HG02970 (cell line): ENCODE results near the gene VAV1.

Source experiments
- ATAC-seq: cut with Tn5 transposase; IDR thresholded peaks from one replicate; pipeline ENCODE4 v1.9.1; 2021; ENCODE audit warnings: mild to moderate bottlenecking, moderate library complexity, moderate number of reproducible peaks; ENCODE audit not compliant: unreplicated experiment, low FRiP score

Gene VAV1

DNA sequence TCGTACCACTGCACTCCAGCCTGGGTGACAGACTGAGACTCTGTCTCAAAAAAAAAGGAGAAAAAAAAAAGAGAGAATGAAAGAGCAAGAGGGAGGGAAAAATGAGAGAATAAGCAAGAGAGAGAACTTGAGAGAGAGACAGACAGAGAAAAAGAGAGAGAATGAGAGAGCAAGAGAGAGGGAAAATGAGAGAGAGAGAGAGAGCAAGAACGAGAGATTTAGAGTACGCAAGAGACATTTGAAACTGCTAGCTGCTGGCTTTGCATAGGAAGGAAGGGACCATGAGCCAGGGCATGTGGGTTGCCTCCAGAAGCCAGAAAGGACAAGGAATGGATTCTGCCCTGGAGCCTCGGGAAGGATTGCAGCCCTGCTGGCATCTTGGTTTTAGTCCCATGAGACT is 105.3 kb downstream of the VAV1 start:
- no peak for ATAC-seq

DNA sequence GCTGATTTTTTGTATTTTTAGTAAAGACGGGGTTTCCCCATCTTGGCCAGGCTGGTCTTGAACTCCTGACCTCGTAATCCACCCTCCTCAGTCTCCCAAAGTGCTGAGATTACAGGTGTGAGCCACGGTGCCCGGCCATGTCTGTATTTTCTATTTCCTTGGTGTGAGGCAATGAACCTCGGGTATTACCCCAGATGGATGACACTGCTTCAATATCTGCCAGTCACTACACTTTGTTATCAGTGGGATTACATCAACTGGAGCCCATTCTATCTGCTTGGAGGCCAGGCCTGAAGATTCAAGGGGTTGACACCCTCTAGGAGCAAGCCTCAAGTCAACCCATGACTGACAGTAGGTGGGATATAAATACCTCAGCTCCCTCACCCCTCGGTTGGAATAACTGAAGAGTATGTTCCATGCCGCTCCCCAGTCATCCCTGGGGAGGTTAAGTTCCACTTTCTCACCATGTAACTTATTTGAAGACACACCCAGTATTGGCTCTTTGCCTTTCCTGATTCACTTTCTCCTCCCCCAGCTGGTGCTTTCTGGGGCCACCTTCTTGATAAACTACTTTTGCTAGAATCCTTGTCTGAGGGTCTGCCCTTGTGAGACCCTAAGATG is 113.9 kb downstream of the VAV1 start:
- ATAC-seq, result no peak

DNA sequence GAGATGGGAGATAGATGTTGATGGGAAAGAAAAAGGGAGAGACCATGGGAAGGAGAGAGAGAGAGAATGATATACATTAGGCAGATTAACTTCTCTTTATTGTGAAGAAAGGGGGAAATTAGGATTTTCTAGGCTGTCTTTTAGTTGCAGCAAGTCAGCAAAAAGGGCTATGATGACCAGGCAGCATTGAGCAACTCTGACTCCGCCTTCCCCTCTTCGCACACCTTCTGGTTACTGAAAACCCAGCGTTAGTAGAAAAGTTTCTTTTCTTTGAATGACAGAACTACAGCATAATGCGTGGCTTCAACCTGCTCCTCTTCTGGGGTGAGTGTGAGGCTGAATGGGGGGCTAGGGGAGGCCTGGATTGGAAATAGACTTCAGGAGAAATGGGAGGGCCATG is 114.8 kb downstream of the VAV1 start, which contains the start of gene ADGRE1:
ADGRE1 (plus strand) TSS at position 264 of the 400 bp plus-strand sequence; CDS start at position 294, 30 bp downstream.
- ATAC-seq, result no peak

- no peak for ATAC-seq
Measured at GRCh38 chr19:6888967-6889366, 116.5 kb downstream of the VAV1 start.

DNA sequence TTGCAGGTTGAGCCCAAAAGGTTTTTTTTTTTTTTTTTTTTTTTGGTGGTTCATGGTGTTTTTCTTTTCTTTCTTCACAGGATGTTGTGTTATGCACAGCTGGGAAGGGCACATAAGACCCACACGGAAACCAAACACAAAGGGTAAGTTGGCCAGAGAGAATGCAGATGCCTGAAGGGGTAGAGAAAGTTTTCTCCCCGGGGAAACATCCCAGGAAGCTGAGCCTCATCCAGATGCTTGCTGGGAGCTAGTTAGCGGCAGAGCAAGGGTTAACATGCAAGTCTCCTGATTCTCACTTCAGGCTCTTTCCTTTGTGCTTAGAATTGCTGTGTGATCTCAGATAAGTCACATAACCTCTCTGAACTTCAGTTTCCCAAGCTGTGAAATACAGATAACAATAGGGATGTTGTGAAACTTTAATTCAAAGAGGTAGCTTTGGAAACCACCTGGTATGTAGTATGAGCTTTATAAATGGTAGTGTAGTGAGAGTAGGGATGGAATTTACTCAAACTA is 117.9 kb downstream of the VAV1 start:
- ATAC-seq, result no peak

DNA sequence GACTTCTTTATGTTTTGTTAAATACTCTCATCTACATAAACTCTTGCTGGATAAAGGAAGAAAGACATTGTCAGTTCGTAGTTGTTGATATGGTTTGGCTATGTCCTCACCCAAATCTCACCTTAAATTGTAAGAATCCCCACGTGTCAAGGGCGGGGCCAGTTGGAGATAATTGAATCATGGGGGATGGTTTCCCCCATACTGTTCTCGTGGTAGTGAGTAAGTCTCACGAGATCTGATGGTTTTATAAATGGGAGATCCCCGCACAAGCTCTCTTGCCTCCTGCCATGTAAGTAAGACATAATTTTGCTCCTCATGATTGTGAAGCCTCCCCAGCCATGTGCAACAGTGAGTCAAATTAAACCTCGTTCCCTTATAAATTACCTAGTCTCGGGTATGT is 118.4 kb downstream of the VAV1 start:
- ATAC-seq, result no peak

DNA sequence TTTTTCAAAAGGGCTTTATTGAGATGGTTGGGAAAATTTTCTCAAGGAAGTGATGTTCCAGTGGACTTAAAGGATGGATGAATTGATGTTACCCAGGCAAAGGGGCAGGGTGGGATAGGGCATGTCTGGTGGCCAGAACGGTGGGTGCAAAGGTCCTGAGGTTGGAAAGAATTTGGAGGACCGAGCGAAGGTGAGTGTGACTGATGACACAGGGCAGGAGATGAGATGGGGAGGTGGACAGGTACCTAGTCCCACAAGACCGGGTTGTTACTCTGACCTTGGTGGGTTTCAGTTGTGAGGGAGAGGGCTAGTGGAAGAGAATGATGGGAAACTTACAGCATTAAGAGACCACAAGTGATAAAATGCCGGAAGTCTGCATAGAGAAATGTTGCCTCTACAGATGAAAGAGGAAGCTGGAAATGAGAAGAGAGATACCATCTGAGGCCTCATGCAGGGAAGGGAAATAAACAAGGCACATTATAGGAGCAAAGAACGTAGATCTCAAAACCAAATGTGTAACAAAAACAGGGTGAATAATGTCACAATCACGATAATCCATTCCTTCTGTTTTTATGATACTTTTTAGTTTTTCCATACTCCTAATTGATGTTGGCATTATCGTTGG is 119.4 kb downstream of the VAV1 start:
- ATAC-seq, result no peak

GRCh38 chr19:6894313-6894712 is 121.8 kb downstream of the VAV1 start:
- ATAC-seq, result no peak

DNA sequence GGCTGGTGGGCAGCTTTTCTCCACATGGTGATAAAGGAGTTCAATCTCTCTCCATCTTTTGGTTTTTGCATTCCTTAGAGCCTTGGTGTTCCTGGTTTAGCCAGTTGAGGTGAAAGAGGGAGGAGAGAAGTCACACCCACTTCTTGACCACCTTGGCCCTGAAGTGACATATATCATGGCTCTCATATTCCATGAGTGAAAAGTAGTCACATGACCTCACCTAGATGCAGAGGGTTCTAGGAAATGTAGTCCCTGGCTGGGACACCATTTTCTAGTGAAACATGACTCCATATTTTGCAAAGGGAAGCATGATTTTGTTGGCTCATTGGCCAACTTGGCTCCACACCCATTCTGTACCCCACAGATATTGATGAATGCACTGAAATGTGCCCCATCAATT is 130.9 kb downstream of the VAV1 start:
- ATAC-seq, result no peak

- no peak for ATAC-seq
Measured at GRCh38 chr19:6906559-6907060, 134.1 kb downstream of the VAV1 start.
